Measurements from ENCODE around the gene ABCA4. TPM values are rescaled to one million over a fixed set of nuclear protein-coding genes. Genes with fewer than 3 reads are reported as not detected.

ABCA4 gene
- total and polyA plus RNA-seq, 2 of the 8 experiments (the other 6 are each of a cell fraction or from before 2014, with no cell fraction given), result 0.06 TPM; not detected in 1

GRCh38 chr1:94092210-94092613, 28.7 kb downstream of the ABCA4 start:
- no peak overlapping the region for H2BK5ac ChIP-seq (ENCODE audit: low read depth, low read length)

More at GRCh38 chr1:94092210-94092613, 28.7 kb downstream of the ABCA4 start:
- 91% methylated on average over 4 of the region's 4 CpGs; no CpG with 5 or more reads in 1 of the 2 experiments for WGBS, 2 experiments (ENCODE audit: extremely low coverage in 1 of 2, insufficient coverage in 1 of 2, insufficient read length in 1 of 2, insufficient replicate concordance in 2 of 2, low coverage in 1 of 2, low lambda C conversion rate in 2 of 2, missing lambda C conversion rate in 1 of 2)
- no peak overlapping the region for H2BK15ac ChIP-seq (ENCODE audit: low read length)
- DNase-seq (ENCODE audit: low read depth in 1 of 2, low spot score in 2 of 2), result no peak
- no peak overlapping the region for H2BK12ac ChIP-seq (ENCODE audit: low read depth, low read length)
- H3K18ac ChIP-seq (ENCODE audit: extremely low read depth, low read length), result no peak overlapping the region
- no peak overlapping the region for H3K14ac ChIP-seq (ENCODE audit: insufficient read length)
- no peak overlapping the region for H3K4me3 ChIP-seq (ENCODE audit: extremely low read depth in 1 of 4, insufficient read depth in 2 of 4, low read depth in 3 of 4, low read length in 4 of 4)
- ChIA-PET CTCF (ENCODE audit: partially characterized antibody) (interaction anchor here (1.0 to 2.3 kb wide), 4 partner anchors 12 to 243 kb away, joined by 4 to 15 read pairs (median 4); no protein-coding TSS in a partner anchor), POLR2A (ENCODE audit: partially characterized antibody) (no interaction called here)
- no peak overlapping the region for H3K27ac ChIP-seq (ENCODE audit: low read depth, low read length)
- H4K91ac ChIP-seq (replicated peaks; ENCODE audit: insufficient read length, low read length), result no peak overlapping the region
- no peak overlapping the region for H2BK120ac ChIP-seq (replicated peaks; ENCODE audit: low read depth, low read length)
- H2BK20ac ChIP-seq (ENCODE audit: low read length), result no peak overlapping the region
- H3K79me2 ChIP-seq (ENCODE audit: control insufficient read depth in 1 of 2, insufficient read depth in 2 of 2, low read length in 2 of 2), result no peaks in the 10 kb centered on the region
- H3K4me2 ChIP-seq (ENCODE audit: insufficient read depth in 1 of 2, low read depth in 2 of 2, low read length in 2 of 2), result no peak overlapping the region
- H3K4ac ChIP-seq (replicated peaks; ENCODE audit: insufficient read length, low read depth, low read length), result no peak overlapping the region
- H3K23me2 ChIP-seq (ENCODE audit: low read depth, low read length), result no peaks in the 10 kb centered on the region
- H2AFZ ChIP-seq (ENCODE audit: low read length), result no peak overlapping the region
- FAIRE-seq, result no peak
- no peak overlapping the region for H4K5ac ChIP-seq (ENCODE audit: insufficient read length, low read depth, low read length)
- no peak overlapping the region for H3K9ac ChIP-seq (replicated peaks in 1 of 4; ENCODE audit: extremely low read depth in 1 of 4, low read depth in 3 of 4, low read length in 3 of 4)
- no peaks in the 10 kb centered on the region for H3K79me1 ChIP-seq (ENCODE audit: low read depth, low read length)
- H3K56ac ChIP-seq (replicated peaks; ENCODE audit: insufficient read length, low read depth, low read length), result no peak overlapping the region
- H3K27me3 ChIP-seq (replicated peaks in 1 of 4; ENCODE audit: control insufficient read depth in 3 of 4, extremely low read depth in 1 of 4, insufficient read depth in 3 of 4, low read length in 3 of 4), result no peaks in the 10 kb centered on the region; a peak in 2 of 7 replicates
- no peak overlapping the region for H3K23ac ChIP-seq (ENCODE audit: insufficient read length)
- no peaks in the 10 kb centered on the region for H3K36me3 ChIP-seq (ENCODE audit: control insufficient read depth in 2 of 4, insufficient read depth in 4 of 4, low read length in 3 of 4)
- TF ChIP-seq CHD1 (IDR thresholded peaks at IDR 0.05; ENCODE audit: low read depth, low read length) (no peak), PHF8 (conservative IDR thresholded peaks at IDR 0.05; ENCODE audit: low read depth, low read length) (no peak), NRF1 (IDR thresholded peaks at IDR 0.05; ENCODE audit: low read depth, low read length) (no peak), NANOG (IDR thresholded peaks at IDR 0.05; ENCODE audit: insufficient read depth, low read depth, low read length, poor library complexity, severe bottlenecking) (no peak), FOSL1 (IDR thresholded peaks at IDR 0.05; ENCODE audit: insufficient read depth, low read depth, low read length) (no peak), BACH1 (IDR thresholded peaks at IDR 0.05; ENCODE audit: low read length) (no peak), SUZ12 (IDR thresholded peaks at IDR 0.05; ENCODE audit: low read length) (no peak), CTBP2 (IDR thresholded peaks at IDR 0.05; ENCODE audit: borderline replicate concordance, insufficient read depth, insufficient read length, low read length) (no peak), JUND (IDR thresholded peaks at IDR 0.05; ENCODE audit: low read length) (no peak), BRCA1 (IDR thresholded peaks at IDR 0.05; ENCODE audit: low read depth, low read length) (no peak), USF2 (IDR thresholded peaks at IDR 0.05; ENCODE audit: low read length) (no peak)
- H4K20me1 ChIP-seq (replicated peaks in 1 of 2; ENCODE audit: control insufficient read depth in 1 of 2, insufficient read depth in 2 of 2, low read length in 2 of 2), result no peaks in the 10 kb centered on the region
- no peak overlapping the region for H4K8ac ChIP-seq (ENCODE audit: extremely low read depth, insufficient read depth, low read length)
- H2AK5ac ChIP-seq (ENCODE audit: low read depth, low read length), result no peak overlapping the region
- H3K9me3 ChIP-seq (ENCODE audit: insufficient read depth in 2 of 2, low read depth in 1 of 2, low read length in 1 of 2), result no peaks in the 10 kb centered on the region
- H3K4me1 ChIP-seq (replicated peaks in 1 of 4; ENCODE audit: control insufficient read depth in 3 of 4, insufficient read depth in 4 of 4, low read length in 3 of 4), result peaks cover 0 to 8% (median 6%) of the 10 kb centered on the region in 4 experiments; a peak in 4 of 7 replicates
